SK-N-SH (cell line): ENCODE measurements around the gene PTPA.

ENCODE experiments used
- TF ChIP-seq, protein P1 (sequence below): IDR thresholded peaks from 2 replicates; pipeline ENCODE4 v1.6.1; 2012; ENCODE audit warnings: mild to moderate bottlenecking, low read depth, low read length, moderate library complexity
- TF ChIP-seq, protein P2 (sequence below): fragments of 200-600 bp; sonication (generic); IDR thresholded peaks from 2 replicates; pipeline ENCODE4 v1.6.1; 2017; ENCODE audit warnings: antibody characterized with exemption, mild to moderate bottlenecking, moderate library complexity

DNA sequence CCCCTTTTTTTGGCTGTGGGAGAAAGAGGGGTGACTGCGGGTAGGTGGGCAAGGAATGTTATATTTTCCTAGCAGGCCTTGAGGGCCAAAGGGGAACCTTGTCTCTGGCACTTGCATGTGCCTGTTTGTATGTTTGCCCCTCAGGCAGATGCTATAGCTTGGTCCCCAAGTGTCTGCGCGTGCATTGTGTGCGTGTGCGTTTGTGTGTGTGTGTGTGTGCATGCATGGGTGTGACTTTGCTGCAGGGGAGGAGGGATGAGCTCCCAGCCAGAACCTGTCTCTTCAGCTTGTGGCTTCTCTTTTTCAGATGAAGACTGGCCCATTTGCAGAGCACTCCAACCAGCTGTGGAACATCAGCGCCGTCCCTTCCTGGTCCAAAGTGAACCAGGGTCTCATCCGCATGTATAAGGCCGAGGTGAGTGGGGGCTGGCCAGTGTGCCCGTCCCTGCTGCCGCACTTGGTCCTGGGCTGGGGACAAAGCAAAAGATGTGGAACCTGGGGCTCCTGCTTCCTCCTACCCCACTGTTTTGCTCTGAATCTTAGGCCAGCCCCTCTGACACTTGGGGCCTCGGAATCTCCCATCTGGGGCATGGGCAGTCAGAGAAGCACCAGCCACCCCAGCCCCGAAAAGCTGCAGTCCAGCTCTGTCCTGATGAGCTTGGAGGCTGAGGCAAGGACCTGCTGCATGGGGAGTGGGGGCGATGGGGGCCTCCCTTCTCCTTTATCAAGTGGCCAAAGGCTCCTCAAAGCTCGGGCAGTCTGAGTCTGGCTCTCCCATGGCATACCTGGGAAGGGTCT lies 31.1 kb downstream of the PTPA start:
- TF ChIP-seq, protein P1, sequence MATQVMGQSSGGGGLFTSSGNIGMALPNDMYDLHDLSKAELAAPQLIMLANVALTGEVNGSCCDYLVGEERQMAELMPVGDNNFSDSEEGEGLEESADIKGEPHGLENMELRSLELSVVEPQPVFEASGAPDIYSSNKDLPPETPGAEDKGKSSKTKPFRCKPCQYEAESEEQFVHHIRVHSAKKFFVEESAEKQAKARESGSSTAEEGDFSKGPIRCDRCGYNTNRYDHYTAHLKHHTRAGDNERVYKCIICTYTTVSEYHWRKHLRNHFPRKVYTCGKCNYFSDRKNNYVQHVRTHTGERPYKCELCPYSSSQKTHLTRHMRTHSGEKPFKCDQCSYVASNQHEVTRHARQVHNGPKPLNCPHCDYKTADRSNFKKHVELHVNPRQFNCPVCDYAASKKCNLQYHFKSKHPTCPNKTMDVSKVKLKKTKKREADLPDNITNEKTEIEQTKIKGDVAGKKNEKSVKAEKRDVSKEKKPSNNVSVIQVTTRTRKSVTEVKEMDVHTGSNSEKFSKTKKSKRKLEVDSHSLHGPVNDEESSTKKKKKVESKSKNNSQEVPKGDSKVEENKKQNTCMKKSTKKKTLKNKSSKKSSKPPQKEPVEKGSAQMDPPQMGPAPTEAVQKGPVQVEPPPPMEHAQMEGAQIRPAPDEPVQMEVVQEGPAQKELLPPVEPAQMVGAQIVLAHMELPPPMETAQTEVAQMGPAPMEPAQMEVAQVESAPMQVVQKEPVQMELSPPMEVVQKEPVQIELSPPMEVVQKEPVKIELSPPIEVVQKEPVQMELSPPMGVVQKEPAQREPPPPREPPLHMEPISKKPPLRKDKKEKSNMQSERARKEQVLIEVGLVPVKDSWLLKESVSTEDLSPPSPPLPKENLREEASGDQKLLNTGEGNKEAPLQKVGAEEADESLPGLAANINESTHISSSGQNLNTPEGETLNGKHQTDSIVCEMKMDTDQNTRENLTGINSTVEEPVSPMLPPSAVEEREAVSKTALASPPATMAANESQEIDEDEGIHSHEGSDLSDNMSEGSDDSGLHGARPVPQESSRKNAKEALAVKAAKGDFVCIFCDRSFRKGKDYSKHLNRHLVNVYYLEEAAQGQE, result no peak
- TF ChIP-seq, protein P2, sequence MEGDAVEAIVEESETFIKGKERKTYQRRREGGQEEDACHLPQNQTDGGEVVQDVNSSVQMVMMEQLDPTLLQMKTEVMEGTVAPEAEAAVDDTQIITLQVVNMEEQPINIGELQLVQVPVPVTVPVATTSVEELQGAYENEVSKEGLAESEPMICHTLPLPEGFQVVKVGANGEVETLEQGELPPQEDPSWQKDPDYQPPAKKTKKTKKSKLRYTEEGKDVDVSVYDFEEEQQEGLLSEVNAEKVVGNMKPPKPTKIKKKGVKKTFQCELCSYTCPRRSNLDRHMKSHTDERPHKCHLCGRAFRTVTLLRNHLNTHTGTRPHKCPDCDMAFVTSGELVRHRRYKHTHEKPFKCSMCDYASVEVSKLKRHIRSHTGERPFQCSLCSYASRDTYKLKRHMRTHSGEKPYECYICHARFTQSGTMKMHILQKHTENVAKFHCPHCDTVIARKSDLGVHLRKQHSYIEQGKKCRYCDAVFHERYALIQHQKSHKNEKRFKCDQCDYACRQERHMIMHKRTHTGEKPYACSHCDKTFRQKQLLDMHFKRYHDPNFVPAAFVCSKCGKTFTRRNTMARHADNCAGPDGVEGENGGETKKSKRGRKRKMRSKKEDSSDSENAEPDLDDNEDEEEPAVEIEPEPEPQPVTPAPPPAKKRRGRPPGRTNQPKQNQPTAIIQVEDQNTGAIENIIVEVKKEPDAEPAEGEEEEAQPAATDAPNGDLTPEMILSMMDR, result no peak
